Measurements from ENCODE around the gene FAM107B. TPM values are rescaled to one million over a fixed set of nuclear protein-coding genes. Genes with fewer than 3 reads are reported as not detected.

FAM107B gene
- total RNA-seq, 1 experiment from 2014 or later = 158 TPM

DNA sequence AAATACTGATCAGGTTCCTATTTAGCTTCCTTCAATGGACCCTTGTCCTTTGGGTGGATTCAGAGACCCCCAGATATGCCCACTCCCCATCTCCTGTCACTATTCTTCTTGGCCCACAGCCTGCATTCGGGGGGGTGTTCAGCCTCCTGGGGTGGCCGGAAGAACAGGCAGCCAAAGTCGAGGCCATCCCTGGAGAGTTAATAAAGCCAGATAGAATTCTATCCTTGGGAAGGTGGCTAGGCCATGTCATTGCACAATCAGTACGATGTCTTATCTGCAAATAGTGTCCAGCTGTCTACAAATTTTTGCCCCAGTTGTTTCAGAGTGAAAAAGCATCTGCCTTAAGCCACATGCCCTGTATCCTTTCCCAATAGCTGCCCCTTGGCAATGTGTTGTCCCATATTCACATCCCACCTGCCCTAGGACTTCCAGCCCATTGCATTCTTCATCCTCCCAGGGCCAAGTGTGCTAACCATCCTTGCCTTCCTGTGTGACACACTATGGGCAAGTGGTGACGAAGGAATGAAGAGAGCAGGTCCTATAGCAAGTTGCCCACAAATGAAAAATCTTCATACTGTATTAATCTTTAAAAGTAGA is 9.9 kb upstream of the FAM107B start:
- no peak overlapping the region for H3K27ac ChIP-seq (ENCODE audit: low read length)
- no peak overlapping the region for H2AFZ ChIP-seq (ENCODE audit: low read length)
- no peak overlapping the region for H3K4me3 ChIP-seq (ENCODE audit: low read length)
- H4K20me1 ChIP-seq (ENCODE audit: insufficient read depth, low read depth, low read length) = no peaks in the 10 kb centered on the region
- no peaks in the 10 kb centered on the region for H3K27me3 ChIP-seq (ENCODE audit: low read length)
- no peaks in the 10 kb centered on the region for H3K36me3 ChIP-seq (ENCODE audit: insufficient read depth, low read length)
- DNase-seq = no peak
- no peaks in the 10 kb centered on the region for H3K4me1 ChIP-seq (ENCODE audit: low read length)
- no peaks in the 10 kb centered on the region; the same call in 1 of the 2 replicates for H3K9me3 ChIP-seq (ENCODE audit: low read length)
- H3K9ac ChIP-seq (ENCODE audit: low read length) = no peak overlapping the region
- no peaks in the 10 kb centered on the region for H3K9me2 ChIP-seq (replicated peaks; ENCODE audit: insufficient read depth, low read length)
- no peaks in the 10 kb centered on the region for H3K79me2 ChIP-seq (ENCODE audit: low read length)
- H3K4me2 ChIP-seq (ENCODE audit: low read depth, low read length, poor library complexity, severe bottlenecking) = no peak overlapping the region

DNA sequence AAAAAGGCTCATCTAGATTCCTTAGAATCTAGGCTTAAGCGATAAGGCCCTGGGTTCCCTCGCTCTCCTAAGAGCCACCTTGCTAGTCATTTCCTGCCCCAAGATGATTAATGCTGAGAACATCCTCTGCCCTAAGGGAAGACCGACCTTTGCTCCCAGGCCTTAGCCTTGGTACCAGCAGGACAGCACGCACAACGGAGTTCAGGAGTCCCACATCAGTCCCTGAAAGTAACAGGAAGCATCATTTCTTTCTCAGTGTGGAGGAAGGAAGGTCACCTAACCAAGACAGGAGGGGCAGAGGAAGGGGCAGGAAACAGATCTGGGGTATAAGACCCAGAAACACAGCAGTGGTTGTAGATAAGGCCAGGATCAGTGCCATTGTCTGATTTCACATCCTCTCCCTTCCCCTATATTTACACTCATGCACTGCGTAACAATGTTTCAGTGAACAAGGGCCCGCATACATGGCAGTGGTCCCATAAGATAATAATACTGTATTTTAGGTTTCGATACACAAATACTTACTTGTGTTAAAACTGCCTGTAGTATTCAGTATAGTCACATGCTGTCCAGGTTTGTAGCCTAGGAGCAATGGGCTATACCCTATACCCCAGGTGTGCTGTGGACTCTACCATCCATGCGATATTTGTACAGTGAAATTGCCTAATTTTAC is 8.1 kb upstream of the FAM107B start:
- Histone ChIP-seq H3K9me3 (ENCODE audit: low read length) (no peaks in the 10 kb centered on the region; the same call in 1 of the 2 replicates), H3K4me1 (ENCODE audit: low read length) (no peaks in the 10 kb centered on the region), H2AFZ (ENCODE audit: low read length) (no peak overlapping the region), H3K9me2 (replicated peaks; ENCODE audit: insufficient read depth, low read length) (no peaks in the 10 kb centered on the region), H3K27me3 (ENCODE audit: low read length) (no peaks in the 10 kb centered on the region), H3K36me3 (ENCODE audit: insufficient read depth, low read length) (no peaks in the 10 kb centered on the region), H4K20me1 (ENCODE audit: insufficient read depth, low read depth, low read length) (no peaks in the 10 kb centered on the region), H3K9ac (ENCODE audit: low read length) (no peak overlapping the region), H3K4me3 (ENCODE audit: low read length) (no peak overlapping the region), H3K4me2 (ENCODE audit: low read depth, low read length, poor library complexity, severe bottlenecking) (no peak overlapping the region), H3K27ac (ENCODE audit: low read length) (no peak overlapping the region), H3K79me2 (ENCODE audit: low read length) (no peaks in the 10 kb centered on the region)
- no peak for DNase-seq

DNA sequence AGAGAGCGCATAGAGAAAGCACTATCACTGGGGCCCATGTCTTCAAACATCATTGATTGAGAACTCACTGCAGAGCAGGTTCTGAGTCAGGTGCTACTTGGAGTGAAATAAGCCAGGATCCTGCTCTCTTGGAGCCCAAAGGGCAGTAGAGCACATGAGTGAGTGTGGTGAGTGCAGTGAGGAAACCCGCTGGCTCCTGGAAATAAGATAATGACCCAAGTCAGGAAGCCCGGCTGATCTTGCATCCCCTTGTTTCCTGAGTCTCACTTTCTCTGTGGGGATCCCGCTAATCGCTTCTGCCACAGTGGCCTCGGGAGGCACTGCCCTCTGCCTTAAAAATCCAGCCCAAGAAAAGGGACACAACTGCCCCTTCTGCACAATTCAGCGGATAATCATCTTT is 7.1 kb upstream of the FAM107B start:
- H3K4me2 ChIP-seq (ENCODE audit: low read depth, low read length, poor library complexity, severe bottlenecking) = no peak overlapping the region

DNA sequence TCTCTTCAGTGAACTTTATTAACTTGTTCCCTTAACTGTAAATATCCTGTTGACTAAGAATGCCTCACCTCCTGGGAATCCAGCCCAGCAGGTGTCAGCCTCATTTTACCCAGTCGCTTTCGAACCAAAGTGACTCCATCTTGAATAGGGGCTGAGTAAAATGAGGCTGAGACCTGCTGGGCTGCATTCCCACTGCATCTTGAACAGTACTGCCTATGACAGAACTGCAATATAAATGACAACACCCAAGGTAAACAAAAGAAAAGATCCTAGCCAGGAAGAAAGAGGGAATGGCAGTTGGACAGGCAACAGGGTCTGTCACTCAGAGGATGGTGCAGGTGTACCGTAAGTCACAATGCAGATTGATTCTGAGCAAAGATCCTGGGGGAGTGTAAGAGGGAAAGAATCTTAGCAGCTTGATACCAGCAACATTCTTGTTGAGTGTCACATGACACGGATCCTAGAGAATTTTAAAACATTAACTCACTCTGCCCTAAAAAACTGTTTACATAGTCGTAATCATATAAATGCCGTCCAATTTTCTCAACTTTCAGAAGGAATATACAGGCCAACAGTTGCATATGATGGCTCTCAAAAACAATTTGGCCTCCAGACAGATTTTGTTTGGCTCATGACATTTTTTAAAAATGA is 4.4 kb upstream of the FAM107B start:
- Histone ChIP-seq H2AFZ (ENCODE audit: low read length) (no peak overlapping the region), H3K27ac (ENCODE audit: low read length) (no peak overlapping the region), H3K4me2 (ENCODE audit: low read depth, low read length, poor library complexity, severe bottlenecking) (no peak overlapping the region), H3K36me3 (ENCODE audit: insufficient read depth, low read length) (no peaks in the 10 kb centered on the region), H3K79me2 (ENCODE audit: low read length) (no peaks in the 10 kb centered on the region), H3K4me3 (ENCODE audit: low read length) (no peak overlapping the region), H3K9me3 (ENCODE audit: low read length) (no peaks in the 10 kb centered on the region), H3K9me2 (replicated peaks; ENCODE audit: insufficient read depth, low read length) (no peaks in the 10 kb centered on the region), H4K20me1 (ENCODE audit: insufficient read depth, low read depth, low read length) (no peaks in the 10 kb centered on the region), H3K4me1 (ENCODE audit: low read length) (no peaks in the 10 kb centered on the region), H3K27me3 (ENCODE audit: low read length) (no peaks in the 10 kb centered on the region), H3K9ac (ENCODE audit: low read length) (no peak overlapping the region)
- no peak for DNase-seq

More for the DNA sequence above, 7.1 kb upstream of the FAM107B start:
- no peak for DNase-seq
- Histone ChIP-seq H2AFZ (ENCODE audit: low read length) (no peak overlapping the region), H3K36me3 (ENCODE audit: insufficient read depth, low read length) (no peaks in the 10 kb centered on the region), H3K4me3 (ENCODE audit: low read length) (no peak overlapping the region), H3K27me3 (ENCODE audit: low read length) (no peaks in the 10 kb centered on the region), H3K9ac (ENCODE audit: low read length) (no peak overlapping the region), H4K20me1 (ENCODE audit: insufficient read depth, low read depth, low read length) (no peaks in the 10 kb centered on the region), H3K27ac (ENCODE audit: low read length) (no peak overlapping the region), H3K9me3 (ENCODE audit: low read length) (no peaks in the 10 kb centered on the region; the same call in 1 of the 2 replicates), H3K9me2 (replicated peaks; ENCODE audit: insufficient read depth, low read length) (no peaks in the 10 kb centered on the region), H3K4me1 (ENCODE audit: low read length) (no peaks in the 10 kb centered on the region), H3K79me2 (ENCODE audit: low read length) (no peaks in the 10 kb centered on the region)

DNA sequence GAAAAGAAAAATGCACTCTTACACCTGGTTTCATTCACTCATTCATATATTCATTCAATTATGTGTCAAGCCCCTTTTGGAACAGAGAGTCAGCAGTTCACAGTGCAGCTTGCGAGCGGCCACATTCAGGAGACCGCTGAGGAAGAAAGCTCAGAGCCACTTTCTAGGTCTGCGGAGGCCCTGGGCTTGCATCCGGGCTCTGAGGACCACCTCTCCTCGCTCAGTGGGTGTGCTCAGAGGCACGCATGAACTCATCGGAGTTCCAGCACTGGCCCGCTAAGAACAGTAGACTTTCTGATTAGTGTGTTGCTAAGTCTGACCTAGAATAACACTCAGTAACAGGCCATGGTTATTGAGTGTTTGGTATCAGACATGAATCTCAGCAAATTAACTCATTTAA is 1.8 kb upstream of the FAM107B start:
- H3K36me3 ChIP-seq (ENCODE audit: insufficient read depth, low read length) = no peaks in the 10 kb centered on the region
- no peak overlapping the region for H3K4me3 ChIP-seq (ENCODE audit: low read length)
- H3K9ac ChIP-seq (ENCODE audit: low read length) = no peak overlapping the region
- no peaks in the 10 kb centered on the region for H3K27me3 ChIP-seq (ENCODE audit: low read length)
- H3K9me2 ChIP-seq (replicated peaks; ENCODE audit: insufficient read depth, low read length) = no peaks in the 10 kb centered on the region
- H3K9me3 ChIP-seq (ENCODE audit: low read length) = no peaks in the 10 kb centered on the region
- no peak for DNase-seq
- no peak overlapping the region for H3K27ac ChIP-seq (ENCODE audit: low read length)
- no peak overlapping the region for H2AFZ ChIP-seq (ENCODE audit: low read length)
- H4K20me1 ChIP-seq (ENCODE audit: insufficient read depth, low read depth, low read length) = no peaks in the 10 kb centered on the region
- no peaks in the 10 kb centered on the region for H3K4me1 ChIP-seq (ENCODE audit: low read length)
- no peak overlapping the region for H3K4me2 ChIP-seq (ENCODE audit: low read depth, low read length, poor library complexity, severe bottlenecking)
- H3K79me2 ChIP-seq (ENCODE audit: low read length) = no peaks in the 10 kb centered on the region

DNA sequence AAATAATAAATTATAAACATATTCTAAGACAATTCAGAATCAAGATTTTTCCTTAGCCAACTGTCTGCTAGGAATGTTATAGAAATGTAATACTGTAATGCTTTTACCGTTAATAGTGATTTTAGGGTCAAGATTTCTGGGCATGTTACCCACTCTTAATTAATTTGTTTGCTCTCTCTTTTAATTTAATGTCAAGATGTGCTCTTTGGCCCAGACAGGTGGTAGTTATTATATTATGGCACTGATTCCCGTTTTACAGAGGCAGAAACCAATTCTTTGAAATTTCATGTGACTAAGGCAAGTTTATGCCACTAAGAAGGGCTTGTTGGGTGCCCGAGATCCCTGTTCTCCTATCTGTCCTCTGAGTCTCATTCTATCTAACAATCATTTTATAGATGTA is 959 bp upstream of the FAM107B start:
- H4K20me1 ChIP-seq (ENCODE audit: insufficient read depth, low read depth, low read length) = no peaks in the 10 kb centered on the region
- H3K9me3 ChIP-seq (ENCODE audit: low read length) = no peaks in the 10 kb centered on the region
- no peak overlapping the region for H3K4me3 ChIP-seq (ENCODE audit: low read length)
- H3K4me2 ChIP-seq (ENCODE audit: low read depth, low read length, poor library complexity, severe bottlenecking) = no peak overlapping the region
- H3K9me2 ChIP-seq (replicated peaks; ENCODE audit: insufficient read depth, low read length) = no peaks in the 10 kb centered on the region
- H3K4me1 ChIP-seq (ENCODE audit: low read length) = no peaks in the 10 kb centered on the region
- no peaks in the 10 kb centered on the region for H3K79me2 ChIP-seq (ENCODE audit: low read length)
- H3K27ac ChIP-seq (ENCODE audit: low read length) = no peak overlapping the region
- no peaks in the 10 kb centered on the region for H3K27me3 ChIP-seq (ENCODE audit: low read length)
- H3K9ac ChIP-seq (ENCODE audit: low read length) = no peak overlapping the region
- DNase-seq = no peak
- no peak overlapping the region for H2AFZ ChIP-seq (ENCODE audit: low read length)
- H3K36me3 ChIP-seq (ENCODE audit: insufficient read depth, low read length) = no peaks in the 10 kb centered on the region

DNA sequence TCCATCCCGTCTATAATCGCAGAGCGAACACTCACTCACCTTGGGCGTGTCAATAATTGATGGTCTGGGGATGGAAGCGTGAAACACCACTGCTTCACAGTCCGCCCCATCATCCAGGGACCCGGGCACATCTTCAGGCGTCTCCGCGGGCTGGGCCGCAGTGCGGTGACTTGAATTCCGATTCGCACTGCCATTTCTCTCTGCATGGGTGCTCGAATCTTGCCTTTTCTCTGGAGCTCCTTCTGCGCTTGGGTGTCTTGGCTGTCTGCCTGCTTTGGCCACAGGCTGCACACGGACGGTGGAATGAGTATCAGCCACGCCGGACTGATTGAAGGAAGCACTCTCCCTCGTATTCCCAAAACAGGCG is 500 bp downstream of the FAM107B start:
- Histone ChIP-seq H3K79me2 (ENCODE audit: low read length) (no peaks in the 10 kb centered on the region), H3K4me3 (ENCODE audit: low read length) (no peak overlapping the region), H3K4me2 (ENCODE audit: low read depth, low read length, poor library complexity, severe bottlenecking) (no peak overlapping the region), H3K9me3 (ENCODE audit: low read length) (no peaks in the 10 kb centered on the region), H4K20me1 (ENCODE audit: insufficient read depth, low read depth, low read length) (no peaks in the 10 kb centered on the region), H3K4me1 (ENCODE audit: low read length) (no peaks in the 10 kb centered on the region), H3K27me3 (ENCODE audit: low read length) (no peaks in the 10 kb centered on the region), H3K36me3 (ENCODE audit: insufficient read depth, low read length) (no peaks in the 10 kb centered on the region), H3K27ac (ENCODE audit: low read length) (no peak overlapping the region), H3K9ac (ENCODE audit: low read length) (no peak overlapping the region), H2AFZ (ENCODE audit: low read length) (no peak overlapping the region), H3K9me2 (replicated peaks; ENCODE audit: insufficient read depth, low read length) (no peaks in the 10 kb centered on the region)
- no peak for DNase-seq

DNA sequence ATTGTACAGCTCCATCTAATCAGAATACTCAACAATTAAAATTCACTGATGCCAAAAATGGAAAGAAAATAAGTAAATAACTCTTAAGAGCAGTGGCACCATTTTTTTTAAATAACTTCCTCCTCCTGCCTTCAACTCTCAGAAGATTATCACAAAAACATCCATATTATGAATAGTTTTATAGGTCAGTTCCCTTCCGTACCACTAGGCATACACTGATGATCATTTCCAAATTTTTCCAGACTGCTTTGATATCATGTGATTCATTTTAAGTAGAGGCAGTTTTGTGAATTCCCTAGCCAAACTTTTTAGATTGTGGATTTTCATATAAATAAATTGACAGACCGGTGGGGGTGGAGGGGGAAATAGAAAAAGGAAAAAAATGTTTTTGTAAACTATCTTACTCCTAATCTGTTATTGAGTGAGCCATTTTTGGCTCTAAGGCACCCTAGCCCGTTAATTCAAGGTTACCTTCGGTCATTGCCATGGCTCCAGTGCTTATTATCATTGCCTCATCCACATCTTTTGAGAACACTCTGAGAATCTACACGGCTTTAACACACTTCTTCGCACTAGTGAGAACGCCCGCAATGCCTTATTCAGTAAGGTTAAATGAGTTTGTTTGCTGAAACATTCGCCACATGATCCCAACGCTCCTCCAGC is 1.0 kb downstream of the FAM107B start:
- Histone ChIP-seq H3K9ac (ENCODE audit: low read length) (no peak overlapping the region), H3K79me2 (ENCODE audit: low read length) (no peaks in the 10 kb centered on the region), H3K36me3 (ENCODE audit: insufficient read depth, low read length) (no peaks in the 10 kb centered on the region), H3K27ac (ENCODE audit: low read length) (no peak overlapping the region), H3K4me3 (ENCODE audit: low read length) (no peak overlapping the region), H3K9me2 (replicated peaks; ENCODE audit: insufficient read depth, low read length) (no peaks in the 10 kb centered on the region), H3K27me3 (ENCODE audit: low read length) (no peaks in the 10 kb centered on the region), H3K4me1 (ENCODE audit: low read length) (no peaks in the 10 kb centered on the region), H2AFZ (ENCODE audit: low read length) (no peak overlapping the region), H3K4me2 (ENCODE audit: low read depth, low read length, poor library complexity, severe bottlenecking) (no peak overlapping the region), H3K9me3 (ENCODE audit: low read length) (no peaks in the 10 kb centered on the region), H4K20me1 (ENCODE audit: insufficient read depth, low read depth, low read length) (no peaks in the 10 kb centered on the region)
- DNase-seq = no peak

All from Karpas-422 (cell line).